Retina (tissue), 1 donor: ENCODE measurements around the gene TBCD.

Experiments
- DNase-seq: peaks from one replicate; pipeline ENCODE4 v3.0.0-alpha.2; 2016

The TBCD gene

DNA sequence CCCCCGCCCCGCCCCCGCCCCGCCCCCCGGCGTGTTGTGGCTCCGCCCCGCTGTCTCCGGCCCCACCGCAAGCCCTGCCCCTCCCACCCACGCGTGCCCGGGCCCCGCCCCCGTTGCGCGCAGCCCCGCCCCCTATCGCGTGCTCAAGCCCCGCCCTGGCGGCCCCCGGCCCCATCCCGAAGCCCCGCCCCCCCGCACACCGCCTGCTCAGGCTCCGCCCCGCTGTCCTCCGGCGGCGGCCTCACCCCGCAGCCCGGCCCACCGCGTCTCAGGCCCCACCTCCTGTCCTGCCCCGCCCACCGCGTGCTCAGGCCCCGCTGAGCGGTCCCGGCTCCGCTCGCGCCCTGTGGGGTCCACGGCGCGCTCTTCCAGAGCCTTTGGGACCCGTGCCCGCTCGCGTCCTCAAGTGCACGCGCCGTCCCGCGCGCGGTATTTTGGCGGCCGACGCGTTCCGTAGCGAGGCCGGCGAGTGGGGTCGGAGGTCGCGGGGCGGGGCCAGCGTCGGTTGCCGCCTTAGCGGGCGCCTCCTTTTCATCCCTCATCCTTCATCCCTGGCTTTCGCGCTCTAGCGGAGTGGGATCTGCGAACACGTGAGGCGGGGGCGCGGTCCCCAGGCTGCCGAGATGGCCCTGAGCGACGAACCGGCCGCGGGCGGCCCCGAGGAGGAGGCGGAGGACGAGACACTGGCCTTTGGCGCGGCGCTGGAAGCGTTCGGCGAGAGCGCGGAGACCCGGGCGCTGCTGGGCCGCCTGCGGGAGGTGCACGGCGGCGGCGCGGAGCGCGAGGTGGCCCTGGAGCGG, at the start of gene TBCD:
TSS of gene TBCD (plus strand) at position 495 of the 800 bp plus-strand sequence. CDS start at position 624, 129 bp downstream.
- peak; percentile 99 for DNase-seq

DNA sequence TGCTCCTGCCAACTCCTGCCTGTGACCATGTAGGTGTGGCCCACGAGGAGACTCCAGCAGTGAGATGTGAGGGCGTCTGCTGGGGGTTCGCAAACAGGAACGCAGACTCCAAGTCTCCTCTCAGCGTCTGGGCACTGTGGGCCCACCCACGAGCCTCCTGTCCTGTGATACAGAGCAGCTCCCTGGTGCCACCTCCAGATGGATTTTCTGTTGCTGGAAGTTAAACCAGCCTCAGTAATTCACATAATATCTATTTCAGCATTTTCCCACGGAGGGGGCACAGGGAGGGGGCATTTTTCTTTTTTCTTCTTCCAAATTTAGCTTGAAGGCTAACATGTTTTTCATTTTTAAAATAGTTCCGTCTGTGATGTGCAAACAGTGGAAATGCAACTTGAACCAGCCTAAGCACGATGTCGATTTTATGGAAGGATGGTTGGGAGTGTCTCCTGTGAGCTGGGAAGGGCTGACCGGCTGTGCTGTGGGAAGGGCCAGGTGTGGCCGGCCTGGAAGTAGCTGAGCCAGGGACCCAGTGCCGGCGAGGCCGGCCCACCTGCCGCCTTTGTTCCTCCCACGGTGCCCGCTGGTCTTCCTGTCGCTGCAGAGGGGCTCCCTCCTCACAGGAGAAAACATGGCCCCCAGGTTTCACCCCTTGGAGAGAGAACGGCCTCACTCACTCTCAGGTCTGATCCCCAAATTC, 49.5 kb upstream of the TBCD start:
- DNase-seq: no peak

DNA sequence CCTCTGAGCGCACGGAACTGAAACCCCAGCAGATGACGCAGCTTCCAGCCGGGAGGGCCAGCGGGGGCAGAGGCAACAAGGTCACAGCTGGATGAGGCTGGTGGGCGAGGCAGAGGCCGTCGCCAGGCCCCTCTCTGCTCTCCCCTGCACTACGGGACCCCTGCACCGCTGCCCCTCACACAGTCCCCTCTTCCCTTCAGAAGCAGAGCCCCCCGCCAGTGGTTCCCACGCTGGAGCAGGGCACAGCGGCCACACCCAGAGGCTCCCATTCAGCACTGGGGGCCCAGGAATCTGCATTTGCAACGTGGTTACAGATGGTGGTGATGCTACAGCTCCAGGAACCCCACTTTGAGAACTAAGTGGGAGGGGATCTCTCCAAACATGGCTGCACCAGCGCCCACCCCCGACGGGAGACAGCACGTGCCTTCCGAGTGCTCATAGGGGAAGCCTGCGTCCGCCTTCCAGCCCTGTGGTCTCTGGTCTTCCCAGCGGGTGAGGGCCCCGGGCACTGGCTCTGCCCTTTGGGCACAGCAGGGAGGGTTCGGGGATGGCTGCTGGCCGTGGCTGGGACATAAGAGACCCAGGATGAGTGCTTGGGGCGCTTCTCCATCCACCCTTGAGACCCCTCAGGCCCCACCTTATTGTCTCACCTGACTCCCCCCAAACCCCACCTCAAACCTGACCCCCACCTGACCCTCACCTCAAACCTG, 48.7 kb upstream of the TBCD start:
- no peak for DNase-seq

DNA sequence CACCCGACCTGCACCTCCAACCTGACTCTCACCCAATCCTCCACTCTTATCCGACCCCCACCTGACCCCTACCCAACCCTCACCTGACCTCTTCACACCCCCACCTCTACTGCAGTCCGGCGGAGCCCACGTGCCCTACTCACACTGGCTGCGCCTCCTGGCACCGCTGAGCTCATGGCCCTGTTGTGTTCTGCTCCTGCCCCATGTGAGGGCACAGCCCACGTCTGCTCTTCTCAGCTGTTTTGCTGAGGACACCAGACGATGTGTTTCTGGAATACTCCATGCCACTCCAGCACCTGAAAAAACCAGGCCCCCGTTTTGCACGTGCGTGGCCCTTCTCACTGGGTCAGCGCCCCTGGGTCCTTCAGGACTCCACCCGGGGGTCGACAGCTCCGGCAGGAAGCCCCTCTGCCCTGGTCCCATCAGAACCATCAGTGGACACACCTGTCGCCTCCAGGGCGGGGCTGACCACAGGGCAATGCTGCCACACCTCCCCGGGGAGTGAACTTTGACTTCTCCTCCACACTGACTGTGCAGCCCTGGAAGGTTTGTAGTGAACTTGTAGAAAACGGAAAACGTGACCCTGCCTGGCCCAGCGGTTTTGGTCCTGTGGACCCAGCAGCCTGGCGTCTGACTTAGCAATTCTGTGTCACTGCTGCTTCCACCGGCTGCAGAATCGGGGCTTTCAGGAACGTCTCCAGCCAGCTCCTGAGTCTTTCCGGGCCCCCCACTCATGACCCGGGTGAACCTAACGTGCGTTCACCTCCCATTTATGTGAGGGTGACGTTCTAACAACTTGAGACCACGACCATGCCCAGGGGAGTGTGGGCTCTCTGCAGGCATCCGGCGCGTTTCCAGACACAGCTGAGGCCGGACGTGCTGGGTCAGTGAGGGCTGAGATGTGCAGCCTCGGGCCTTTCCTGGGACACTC, 47.7 kb upstream of the TBCD start:
- DNase-seq: no peak

DNA sequence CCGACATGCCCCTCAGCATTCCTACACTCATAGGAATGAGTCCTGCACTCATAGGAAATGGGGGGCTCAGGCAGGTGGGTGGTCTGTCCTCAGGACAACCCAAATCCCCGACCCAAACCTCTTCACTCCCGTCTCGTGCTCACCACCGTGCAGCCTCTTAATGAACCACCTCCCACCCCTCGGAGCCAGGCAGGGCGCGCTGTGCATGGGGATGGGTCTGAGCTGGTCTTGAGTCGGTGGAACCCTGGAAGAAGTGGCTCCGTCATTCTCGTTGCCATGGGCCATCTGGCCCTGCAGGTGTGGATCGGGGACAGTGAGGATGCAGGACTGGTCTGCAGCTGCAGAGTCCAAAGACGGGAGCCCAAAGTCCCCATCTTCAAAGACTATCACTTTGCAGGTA, 47.0 kb upstream of the TBCD start:
- DNase-seq: no peak

DNA sequence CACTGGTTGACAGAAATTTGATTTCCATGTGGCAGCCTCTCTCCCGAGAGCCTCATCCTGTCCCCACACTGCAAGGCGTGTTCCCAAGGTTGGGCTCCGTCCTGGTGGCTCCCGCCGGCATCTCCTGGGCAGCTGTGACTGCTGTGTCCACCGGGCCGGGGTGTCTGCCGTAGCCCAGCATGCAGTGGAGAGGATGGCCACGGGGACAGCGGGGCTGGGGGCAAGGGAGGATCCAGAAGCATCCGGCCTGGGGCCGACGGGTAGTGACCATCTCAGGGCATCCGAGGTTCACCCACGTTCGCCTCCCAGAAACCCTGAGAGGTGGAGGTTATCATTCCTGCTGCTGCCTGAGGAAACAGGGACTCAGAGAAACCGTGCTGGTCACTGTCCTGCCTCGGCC, 46.1 kb upstream of the TBCD start:
- no peak for DNase-seq

DNA sequence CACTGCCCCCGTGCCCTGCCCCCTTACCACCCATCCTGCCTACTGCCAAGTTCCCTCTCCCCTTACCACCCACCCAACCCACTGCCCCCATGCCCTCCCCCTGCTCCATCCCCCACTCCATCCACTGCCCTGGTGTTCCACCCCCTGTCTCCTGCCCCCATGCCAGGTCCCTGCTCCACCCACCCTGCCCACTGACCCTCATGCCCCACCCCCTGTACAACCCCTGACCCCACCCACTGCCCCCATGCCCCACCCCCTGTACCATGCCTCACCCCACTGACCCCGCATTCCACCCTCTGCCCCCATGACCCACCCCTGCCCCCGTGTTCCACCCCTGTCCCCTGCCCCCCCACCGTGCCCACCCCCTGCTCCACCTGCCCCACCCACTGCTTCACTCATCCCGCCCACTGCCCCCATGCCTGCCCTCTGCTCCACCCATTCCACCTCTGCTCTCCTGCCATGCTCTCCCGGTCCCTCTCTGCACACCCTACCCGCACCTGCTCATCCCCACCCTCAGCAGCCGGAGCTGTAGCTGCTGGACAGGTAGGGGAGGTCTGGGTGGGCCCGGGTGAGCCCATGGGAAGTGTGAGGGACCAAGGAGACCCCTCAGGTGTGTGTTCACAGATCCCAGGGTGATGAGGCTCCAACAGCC, 42.7 kb upstream of the TBCD start:
- no peak for DNase-seq

DNA sequence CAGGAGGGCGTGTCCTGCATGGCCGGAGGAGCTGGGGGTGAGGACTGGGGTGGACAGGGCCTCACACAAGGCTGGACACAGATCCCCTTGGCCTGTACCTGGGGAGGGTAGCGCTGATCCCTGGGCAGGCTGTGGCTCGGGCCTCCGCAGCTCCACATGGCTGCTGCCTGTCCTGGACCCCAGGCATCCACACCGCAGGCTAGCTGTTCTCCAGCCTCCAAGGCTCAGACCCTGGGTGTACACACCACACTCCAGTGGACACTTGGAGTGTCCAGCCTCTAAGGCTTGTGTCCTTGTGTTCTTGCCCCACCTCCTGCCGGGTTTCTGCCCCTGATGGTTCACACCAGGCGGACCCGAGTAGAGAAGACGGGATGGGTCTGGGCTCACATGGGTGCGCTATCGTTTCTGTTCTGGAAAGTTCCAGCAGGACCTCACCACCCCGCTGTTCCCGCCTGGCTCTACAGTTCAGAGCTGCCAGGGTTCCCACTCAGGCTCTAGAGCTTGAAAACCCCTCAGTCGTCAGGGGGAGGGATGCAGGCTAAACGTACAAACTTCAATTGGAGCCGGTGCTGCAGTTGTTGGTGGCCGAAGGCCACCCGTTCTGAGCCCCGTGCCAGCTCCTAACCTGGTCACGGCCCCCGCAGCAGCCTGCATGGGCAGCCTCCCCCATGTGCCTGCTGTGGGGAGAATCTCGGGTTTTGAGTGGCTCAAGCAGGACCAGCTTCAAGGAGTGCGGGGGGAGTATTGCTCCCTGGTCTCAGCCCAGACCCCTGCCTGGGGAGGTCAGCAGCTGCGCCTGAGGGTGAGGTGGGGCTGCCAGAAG, 42.0 kb upstream of the TBCD start:
- no peak for DNase-seq

DNA sequence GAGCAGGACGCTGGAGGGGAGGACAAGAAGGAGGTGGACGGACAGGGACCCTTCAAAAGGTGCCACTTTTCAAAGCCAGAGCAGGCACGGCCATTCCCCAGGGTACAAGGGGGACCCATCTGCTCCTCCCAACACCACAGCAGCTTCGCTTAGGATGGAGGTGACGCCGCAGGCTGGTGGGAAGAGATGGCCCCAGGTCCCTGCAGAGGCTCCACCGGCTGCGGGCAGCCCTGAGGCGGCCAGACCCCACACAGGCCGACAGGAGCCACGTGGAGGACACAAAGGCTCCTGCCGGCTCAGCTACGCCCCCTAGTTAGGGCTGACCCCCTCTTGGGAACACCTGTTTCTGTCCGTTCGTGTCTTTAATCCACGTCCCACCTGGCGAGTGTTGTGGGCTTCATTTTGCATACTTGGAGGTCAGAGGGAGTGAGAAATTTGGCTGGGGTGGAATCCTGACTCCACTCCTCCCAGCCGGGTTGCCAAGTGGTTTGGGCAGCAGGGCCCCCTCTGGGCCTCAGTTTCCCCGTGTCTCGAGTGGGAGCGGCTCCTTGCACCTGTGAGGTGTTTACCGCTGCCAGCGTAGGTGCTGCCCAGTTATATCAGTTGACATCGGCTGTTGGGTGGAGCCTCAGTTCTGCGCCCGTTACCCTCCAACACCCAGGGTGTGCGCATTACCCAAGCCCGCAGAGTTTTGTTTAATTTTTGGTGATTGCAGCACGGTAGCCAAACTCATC, 41.2 kb upstream of the TBCD start:
- DNase-seq: no peak

DNA sequence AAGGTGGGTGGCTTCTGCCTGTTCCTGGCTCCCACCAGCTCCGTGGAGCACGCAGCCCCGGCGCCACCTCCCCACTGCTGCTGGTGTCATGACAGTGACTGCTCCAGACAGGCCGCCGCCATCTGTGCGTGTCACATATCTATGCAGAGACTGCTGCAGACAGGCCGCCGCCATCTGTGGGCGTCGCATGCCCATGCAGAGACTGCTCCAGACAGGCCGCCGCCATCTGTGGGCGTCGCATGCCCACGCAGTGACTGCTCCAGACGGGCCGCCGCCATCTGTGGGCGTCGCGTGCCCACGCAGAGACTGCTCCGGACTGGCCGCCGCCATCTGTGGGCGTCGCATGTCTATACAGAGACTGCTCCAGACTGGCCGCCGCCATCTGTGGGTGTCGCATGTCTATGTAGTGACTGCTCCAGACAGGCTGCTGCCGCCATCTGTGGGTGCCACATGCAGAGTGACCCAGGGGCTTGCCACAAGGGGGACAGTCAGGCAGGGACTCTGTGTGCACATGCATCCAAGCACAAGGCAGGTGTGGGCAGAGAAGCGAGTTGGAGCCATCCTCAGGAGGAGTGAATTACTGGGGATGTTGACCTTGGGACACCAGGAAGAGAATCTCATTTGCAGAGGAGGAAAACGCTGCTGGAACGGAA, 38.7 kb upstream of the TBCD start:
- no peak for DNase-seq

DNA sequence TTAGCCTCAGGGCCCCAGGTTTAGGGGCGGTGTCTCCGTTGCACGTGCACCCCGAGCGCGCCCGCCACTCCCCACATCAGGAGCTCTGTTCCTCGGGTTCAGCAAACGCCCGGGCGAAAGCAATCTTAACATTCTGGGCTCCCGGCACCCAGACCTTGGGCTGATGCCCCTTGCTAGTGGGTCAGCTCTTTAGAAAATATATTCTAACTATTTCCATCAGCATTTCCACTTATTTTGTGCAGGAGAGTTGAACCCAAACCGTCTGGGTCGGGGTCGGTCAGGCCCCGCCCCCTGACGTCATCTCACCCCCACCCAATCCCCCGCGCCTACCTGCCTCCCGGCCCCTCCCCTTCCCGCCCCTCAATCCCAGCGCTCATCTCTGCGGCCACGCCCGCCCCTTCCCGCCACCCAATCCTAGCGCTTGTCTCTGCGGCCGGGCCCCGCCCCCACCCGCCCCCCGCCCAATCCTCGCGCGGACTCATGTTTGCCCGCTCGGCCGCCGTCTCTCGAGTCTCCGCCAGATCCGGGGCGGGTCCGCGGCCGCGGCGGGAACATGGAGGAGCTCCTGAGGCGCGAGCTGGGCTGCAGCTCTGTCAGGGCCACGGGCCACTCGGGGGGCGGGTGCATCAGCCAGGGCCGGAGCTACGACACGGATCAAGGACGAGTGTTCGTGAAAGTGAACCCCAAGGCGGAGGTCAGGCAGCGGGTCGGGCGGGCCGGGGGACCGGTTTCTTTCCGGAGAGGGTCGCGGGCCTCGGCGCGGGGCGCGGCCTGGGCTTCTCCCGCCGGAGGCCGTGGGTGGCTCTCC, 35.5 kb upstream of the TBCD start, which contains the start of gene FN3KRP:
TSS of gene FN3KRP (plus strand) at position 504 of the 808 bp plus-strand sequence. CDS start at position 554, 50 bp downstream.
- peak; percentile 85 for DNase-seq

DNA sequence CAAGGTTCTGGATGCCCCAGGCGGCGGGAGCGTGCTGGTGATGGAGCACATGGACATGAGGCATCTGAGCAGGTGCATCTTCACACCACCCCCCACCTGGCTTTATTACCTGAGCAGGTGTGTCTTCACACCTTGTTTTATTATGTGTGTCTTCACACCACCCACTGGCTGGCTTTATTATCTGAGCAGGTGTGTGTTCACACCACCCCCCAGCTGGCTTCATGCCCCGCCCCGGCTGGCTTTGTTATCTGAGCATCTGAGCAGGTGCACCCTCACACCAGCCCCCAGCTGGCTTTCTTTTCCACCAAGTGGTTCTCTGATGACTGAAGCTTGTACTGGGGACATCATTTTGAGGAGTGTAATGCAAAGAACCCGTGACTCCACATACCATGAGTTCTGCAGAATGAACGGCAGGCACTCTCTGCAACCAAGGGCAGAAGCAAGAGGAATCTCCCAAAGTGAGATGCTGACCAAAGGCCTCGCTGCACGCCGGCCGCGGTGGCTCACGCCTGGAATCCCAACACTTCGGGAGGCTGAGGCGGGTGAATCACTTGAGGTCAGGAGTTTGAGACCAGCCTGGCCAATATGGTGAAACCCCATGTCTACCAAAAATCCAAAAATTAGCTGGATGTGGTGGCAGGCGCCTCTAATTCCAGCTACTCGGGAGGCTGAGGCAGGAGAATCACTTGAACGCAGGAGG, 32.7 kb upstream of the TBCD start:
- no peak for DNase-seq

DNA sequence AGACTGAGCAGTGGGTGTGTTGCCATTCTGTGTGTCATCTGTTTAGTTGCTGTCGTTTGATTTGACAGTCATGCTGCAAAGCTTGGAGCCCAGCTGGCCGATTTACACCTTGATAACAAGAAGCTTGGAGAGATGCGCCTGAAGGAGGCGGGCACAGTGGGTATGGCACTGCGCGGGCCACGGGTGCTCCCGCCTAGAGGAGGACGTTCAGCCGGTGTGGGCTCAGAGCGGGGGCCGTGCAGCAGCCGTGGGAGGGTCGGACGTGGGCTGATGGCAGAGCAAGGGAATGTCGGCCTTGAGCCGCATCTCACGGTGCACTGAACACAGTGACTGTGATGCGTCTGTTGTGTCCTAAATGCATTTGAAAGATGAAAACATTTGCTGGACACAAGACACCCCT, 31.7 kb upstream of the TBCD start:
- DNase-seq: no peak

DNA sequence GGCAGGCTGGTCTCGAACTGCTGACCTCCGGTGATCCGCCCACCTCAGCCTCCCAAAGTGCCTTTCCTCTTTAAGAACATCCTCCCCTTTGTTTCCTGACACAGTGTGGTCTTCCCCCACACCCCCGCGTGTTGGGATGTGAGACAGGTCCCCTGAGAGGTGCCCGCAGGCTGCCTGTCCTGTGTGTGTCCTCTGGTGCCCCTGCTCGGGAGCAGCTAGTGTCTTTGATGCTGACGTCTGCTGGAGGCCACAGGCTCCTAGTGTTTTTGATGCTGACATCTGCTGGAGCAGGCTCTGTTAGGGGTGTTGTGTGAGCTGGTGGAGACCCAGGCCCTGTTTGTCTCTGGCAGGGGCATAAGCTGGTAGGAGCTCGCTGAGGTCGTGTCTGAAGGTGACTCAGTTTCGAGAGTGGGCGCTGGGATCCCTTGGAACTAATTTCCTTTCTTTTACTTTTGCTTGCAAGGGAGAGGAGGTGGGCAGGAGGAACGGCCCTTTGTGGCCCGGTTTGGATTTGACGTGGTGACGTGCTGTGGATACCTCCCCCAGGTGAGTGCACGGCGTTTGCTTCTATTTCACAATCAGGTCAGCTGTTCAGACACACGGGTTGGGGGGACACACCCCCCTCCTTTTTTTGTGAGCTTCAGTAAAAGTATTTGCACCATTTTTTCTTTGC, 29.4 kb upstream of the TBCD start:
- DNase-seq: no peak

DNA sequence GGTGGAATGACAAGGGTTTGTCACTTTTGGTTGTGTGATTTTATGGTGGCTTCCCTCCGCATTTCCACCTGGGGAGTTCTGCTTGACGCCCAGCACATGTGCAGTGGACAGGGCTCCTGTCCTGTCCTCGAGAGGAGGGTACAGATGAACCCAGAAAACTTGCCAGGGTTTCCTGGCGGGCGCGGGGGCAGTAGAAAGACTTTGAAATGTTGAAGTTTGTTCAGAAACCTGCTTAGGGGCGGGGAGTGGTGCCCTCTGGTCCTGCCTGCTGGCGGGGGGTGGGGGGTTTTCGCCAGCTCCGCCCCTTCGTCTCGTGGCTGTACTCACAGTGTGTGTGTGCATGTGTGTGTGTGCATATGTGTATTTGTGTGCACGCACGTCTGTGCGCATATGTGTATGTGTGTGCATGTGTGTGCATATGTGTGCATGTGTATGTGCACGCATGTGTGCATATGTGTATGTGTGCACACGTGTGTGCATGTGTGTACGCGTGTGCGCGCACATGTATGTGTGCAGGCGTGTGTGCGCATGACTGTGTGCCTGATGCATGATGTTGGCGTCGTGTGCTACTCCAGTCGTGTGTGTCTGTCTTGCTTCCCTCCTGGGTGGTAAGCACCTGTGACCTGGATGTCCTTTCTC, 28.6 kb upstream of the TBCD start:
- DNase-seq: no peak

DNA sequence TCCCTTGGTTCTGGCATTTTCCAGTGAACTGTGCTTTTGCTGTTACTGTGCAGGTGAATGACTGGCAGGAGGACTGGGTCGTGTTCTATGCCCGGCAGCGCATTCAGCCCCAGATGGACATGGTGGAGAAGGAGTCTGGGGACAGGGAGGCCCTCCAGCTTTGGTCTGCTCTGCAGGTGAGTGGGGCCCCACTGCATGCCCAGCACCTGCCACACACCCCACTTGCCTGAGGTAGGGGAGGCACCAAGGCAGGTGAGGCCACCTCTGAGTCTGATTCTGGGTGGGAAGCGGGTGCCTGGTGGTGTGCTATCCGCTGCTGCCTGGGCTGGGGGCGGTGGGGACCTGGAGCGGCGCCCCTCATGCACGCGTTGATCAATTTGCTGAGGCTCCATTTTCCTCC, 25.4 kb upstream of the TBCD start:
- DNase-seq: no peak
